H7 (cell line): ENCODE data around the gene NINJ1. TPM values are rescaled to one million over a fixed set of nuclear protein-coding genes. Genes with fewer than 3 reads are reported as not detected.

ENCODE experiments used
- DNase-seq: peaks from one replicate; pipeline ENCODE4 v3.0.0; 2012
- H3K27me3 ChIP-seq: 2 replicates; pipeline ENCODE4 v1.6.0; 2011; ENCODE audit warnings: mild to moderate bottlenecking, low read length; ENCODE audit not compliant: control insufficient read depth, insufficient read depth
- H3K36me3 ChIP-seq: replicated peaks from 2 replicates; pipeline ENCODE4 v1.5.1; 2011; ENCODE audit warnings: low read length; ENCODE audit not compliant: control insufficient read depth, insufficient read depth
- H3K4me3 ChIP-seq: 2 replicates; pipeline ENCODE4 v1.5.1; 2011; ENCODE audit warnings: low read depth, mild to moderate bottlenecking, control low read depth, low read length, moderate library complexity; ENCODE audit not compliant: insufficient read depth
- total RNA-seq: library from RNA; depleted of rRNA; stranded (reverse); fragments of >200 nt; shearing (Covaris generic); gene quantifications from 2 replicates; pipeline ENCODE4 v1.2.3, GENCODE V29; 2014

NINJ1 gene
- total RNA-seq, 1 experiment from 2014 or later, result 44.6 TPM

DNA sequence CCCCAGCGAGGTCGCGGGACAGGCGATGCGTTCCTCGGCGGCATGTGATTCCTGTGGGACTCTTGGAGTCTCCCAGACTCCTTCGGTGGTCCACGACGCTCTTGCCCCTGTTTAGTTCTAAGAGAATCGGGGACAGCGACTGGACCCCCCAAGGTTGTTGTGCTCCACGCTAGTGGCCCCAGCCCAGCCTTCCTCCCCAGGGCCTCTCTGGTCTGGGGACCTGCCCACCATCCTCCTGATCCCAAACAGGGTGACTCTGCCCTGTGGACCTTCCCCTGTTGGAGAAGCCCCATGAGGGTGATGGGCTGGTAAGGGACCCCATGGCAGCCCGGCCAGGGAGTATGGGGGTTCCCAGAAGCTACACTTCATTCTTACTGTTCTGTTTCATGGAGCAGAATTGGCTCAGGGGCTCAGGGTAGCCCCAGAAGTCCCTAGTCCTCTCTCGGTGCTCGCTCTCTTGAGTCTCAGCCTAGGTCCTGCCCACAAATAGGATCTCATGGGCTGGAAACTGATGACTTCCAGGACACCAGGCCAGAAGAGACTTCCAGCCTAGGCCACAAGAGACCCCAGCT lies 37.2 kb downstream of the NINJ1 start:
- Histone ChIP-seq H3K36me3 (no peaks in the 10 kb centered on the region), H3K27me3 (peaks cover 3% of the 10 kb centered on the region; the same call in 1 of the 2 replicates), H3K4me3 (peak overlapping the region; percentile 79)
- DNase-seq, result no peak

- H3K27me3 ChIP-seq, result peaks cover 3% of the 10 kb centered on the region; the same call in 1 of the 2 replicates
- peak within 1 kb of the TSS; percentile 79 for H3K4me3 ChIP-seq
- DNase-seq, result peak; percentile 84
- H3K36me3 ChIP-seq, result no peaks in the 10 kb centered on the region
These were observed 37.8 kb downstream of the NINJ1 start, which contains the start of gene CARD19 for GRCh38 chr9:93096131-93096802. TSS of gene CARD19 (plus strand) at chr9:93096217. CDS start at chr9:93096346, 129 bp downstream.

GRCh38 chr9:93095205-93096130 lies 38.6 kb downstream of the NINJ1 start:
- Histone ChIP-seq H3K27me3 (peaks cover 3% of the 10 kb centered on the region; the same call in 1 of the 2 replicates), H3K4me3 (peak overlapping the region; percentile 52), H3K36me3 (no peaks in the 10 kb centered on the region)
- peak; percentile 100 for DNase-seq

DNA sequence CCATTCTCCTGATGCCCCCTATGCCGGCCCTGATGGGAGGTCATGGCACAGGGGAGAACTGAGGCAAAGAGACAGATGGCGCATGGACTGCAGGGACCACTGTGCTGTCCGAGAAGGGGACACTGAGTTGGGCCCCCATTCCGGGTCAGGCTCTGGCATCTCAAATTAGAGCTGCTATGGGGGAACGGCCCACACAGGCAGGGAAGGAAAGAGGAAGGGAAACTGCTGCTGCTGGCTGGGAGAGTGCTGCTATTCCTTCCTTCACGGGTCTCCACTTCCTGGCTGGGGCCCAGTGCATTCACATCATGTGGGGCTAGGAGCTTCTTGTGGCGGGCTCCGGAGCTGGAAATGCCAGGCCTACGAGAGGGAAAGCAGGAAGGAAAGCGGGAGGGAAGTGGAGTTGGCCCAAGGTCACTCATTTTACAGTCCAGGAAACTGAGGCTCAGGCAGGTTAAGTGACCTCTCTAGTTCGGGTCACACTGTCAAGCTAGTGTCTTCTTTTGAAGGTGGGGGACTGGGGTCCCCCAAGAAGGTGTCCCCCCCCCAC lies 39.3 kb downstream of the NINJ1 start:
- Histone ChIP-seq H3K27me3 (peaks cover 3% of the 10 kb centered on the region; the same call in 1 of the 2 replicates), H3K4me3 (peak overlapping the region; percentile 52), H3K36me3 (no peaks in the 10 kb centered on the region)
- DNase-seq, result peak; percentile 69

- DNase-seq, result peak; percentile 34
- no peaks in the 10 kb centered on the region for H3K36me3 ChIP-seq
- no peak overlapping the region for H3K4me3 ChIP-seq
- peaks cover 3% of the 10 kb centered on the region; the same call in 1 of the 2 replicates for H3K27me3 ChIP-seq
These were observed 40.0 kb downstream of the NINJ1 start for GRCh38 chr9:93093877-93094657.

DNA sequence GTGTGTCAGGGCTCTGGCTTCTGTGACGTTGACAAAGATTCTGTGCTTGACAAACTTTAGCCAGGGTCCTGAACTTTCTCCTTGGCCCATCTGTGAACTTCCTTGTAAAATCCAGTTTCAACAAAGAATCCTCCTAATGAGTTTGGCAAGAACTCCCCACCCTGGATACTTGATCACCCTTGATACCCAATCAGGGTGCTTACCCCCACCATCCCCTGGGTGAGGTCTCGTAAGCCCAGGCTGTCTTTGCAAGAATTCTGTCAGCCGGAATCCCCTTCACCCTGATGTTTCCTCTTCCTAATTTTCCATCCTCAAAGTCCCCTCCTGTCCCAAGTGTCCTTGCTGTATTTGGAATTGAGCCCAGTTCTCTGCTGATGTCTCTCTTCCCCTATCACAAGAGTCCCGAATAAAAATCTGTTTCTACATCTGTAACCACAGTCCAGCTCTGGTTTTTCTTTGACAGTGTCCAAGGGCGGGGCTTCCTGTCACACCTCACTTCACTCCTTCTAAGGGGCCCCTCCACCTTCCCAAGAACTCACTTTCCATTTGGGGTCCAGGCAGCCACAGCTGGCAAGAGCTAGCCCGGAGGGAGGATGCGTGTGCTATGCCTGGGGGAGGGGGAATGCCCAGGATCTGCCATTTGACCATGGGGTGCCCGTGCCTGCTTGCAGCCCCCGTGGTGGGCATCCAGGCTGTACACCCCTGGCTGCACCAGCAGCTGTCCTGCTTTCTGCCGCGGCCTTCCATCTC lies 40.7 kb downstream of the NINJ1 start:
- H3K4me3 ChIP-seq, result no peak overlapping the region
- peaks cover 3% of the 10 kb centered on the region; the same call in 1 of the 2 replicates for H3K27me3 ChIP-seq
- no peak for DNase-seq
- no peaks in the 10 kb centered on the region for H3K36me3 ChIP-seq

GRCh38 chr9:93092251-93092991 lies 41.6 kb downstream of the NINJ1 start:
- no peak for DNase-seq
- Histone ChIP-seq H3K27me3 (peaks cover 3% of the 10 kb centered on the region; the same call in 1 of the 2 replicates), H3K4me3 (no peak overlapping the region), H3K36me3 (no peaks in the 10 kb centered on the region)

GRCh38 chr9:93091453-93092081 lies 42.5 kb downstream of the NINJ1 start:
- no peaks in the 10 kb centered on the region for H3K36me3 ChIP-seq
- peak; percentile 10 for DNase-seq
- no peak overlapping the region for H3K4me3 ChIP-seq
- H3K27me3 ChIP-seq, result peaks cover under 1% of the 10 kb centered on the region; the same call in 1 of the 2 replicates

DNA sequence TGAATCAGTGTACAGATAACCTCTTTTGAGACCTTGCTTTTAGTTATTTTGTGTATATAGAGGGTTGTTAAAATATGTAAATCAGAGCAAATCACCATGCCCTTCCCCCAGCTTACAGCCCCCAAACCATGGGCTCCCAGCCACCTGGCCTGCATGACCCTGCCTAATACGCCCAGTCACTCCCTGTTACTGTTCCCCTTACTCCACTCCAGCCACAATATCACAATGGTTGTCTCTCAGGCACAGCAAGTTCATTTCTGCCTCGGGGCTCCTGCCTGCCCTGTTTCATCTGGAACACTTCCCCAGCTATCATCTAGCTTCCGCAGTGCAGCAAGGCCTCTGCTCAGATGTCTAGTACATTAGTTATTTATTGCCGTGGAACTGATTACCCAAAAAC lies 43.0 kb downstream of the NINJ1 start:
- Histone ChIP-seq H3K27me3 (no peaks in the 10 kb centered on the region), H3K36me3 (no peaks in the 10 kb centered on the region), H3K4me3 (no peak overlapping the region)
- DNase-seq, result no peak

- Histone ChIP-seq H3K36me3 (peaks cover 2% of the 10 kb centered on the region), H3K27me3 (no peaks in the 10 kb centered on the region), H3K4me3 (no peak overlapping the region)
- no peak for DNase-seq
These were observed 43.9 kb downstream of the NINJ1 start for GRCh38 chr9:93090091-93090655.

GRCh38 chr9:93089481-93089991 lies 44.5 kb downstream of the NINJ1 start:
- Histone ChIP-seq H3K36me3 (peaks cover 2% of the 10 kb centered on the region), H3K4me3 (no peak overlapping the region), H3K27me3 (no peaks in the 10 kb centered on the region)
- DNase-seq, result peak; percentile 20

DNA sequence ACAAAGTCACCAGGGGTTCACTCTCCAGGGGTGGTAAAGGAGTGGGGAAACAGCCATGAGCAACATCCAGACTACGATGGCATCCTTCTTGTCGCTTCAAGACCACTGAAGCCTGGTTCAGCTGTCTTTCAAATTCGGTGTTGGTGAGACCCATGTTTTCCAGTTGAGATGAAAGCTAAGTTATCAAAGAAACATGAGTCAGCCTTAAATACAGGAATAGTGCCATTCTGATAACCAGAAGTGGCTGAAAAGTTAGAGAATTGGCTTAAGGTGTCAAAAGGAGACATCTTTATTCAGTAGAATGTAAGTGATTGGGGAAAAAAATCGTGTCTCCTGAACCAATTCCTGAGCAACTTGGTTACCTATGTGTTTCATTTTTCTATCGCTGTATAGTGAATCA lies 45.0 kb downstream of the NINJ1 start:
- Histone ChIP-seq H3K4me3 (no peak overlapping the region), H3K27me3 (no peaks in the 10 kb centered on the region), H3K36me3 (peaks cover 2% of the 10 kb centered on the region)
- DNase-seq, result peak; percentile 10
